HFFc6 (cell line): ENCODE results near the gene PC. TPM values are rescaled to one million over a fixed set of nuclear protein-coding genes. Genes with fewer than 3 reads are reported as not detected.
"Not testable (repeated sequence)": the region's sequence is repeated elsewhere in the genome, so short reads cannot be mapped to it uniquely, and the experiment has no call there.

ENCODE experiments used
- DNase-seq: peaks from one replicate; pipeline ENCODE4 v3.0.0-alpha.2; 2018
- H3K27ac Mint-ChIP-seq: 2 replicates; pipeline ENCODE4 v1.8.0; 2020; ENCODE audit warnings: mild to moderate bottlenecking, mixed read lengths
- H3K27me3 Mint-ChIP-seq: 2 replicates; pipeline ENCODE4 v1.8.0; 2021; ENCODE audit warnings: mild to moderate bottlenecking, moderate library complexity, mixed read lengths; ENCODE audit not compliant: insufficient read depth
- H3K36me3 Mint-ChIP-seq: 2 replicates; pipeline ENCODE4 v1.8.0; 2021; ENCODE audit warnings: low read depth, mixed read lengths
- H3K4me1 Mint-ChIP-seq: 2 replicates; pipeline ENCODE4 v1.8.0; 2020; ENCODE audit warnings: low read depth, mixed read lengths
- H3K4me3 Mint-ChIP-seq: 2 replicates; pipeline ENCODE4 v1.8.0; 2020; ENCODE audit warnings: mild to moderate bottlenecking, moderate library complexity, mixed read lengths
- H3K9me3 Mint-ChIP-seq: 2 replicates; pipeline ENCODE4 v1.8.0; 2020; ENCODE audit warnings: mild to moderate bottlenecking, mixed read lengths
- CTCF ChIP-seq: fragments of 200-600 bp; sonication (generic); IDR thresholded peaks from 2 replicates; pipeline ENCODE4 v1.5.0; 2021; ENCODE audit warnings: antibody characterized with exemption, mild to moderate bottlenecking
- total RNA-seq, 6 experiments: library from RNA; stranded (reverse); fragmentation: NEBNext Ultra II Directional; extraction: Animal tissue kit (Norgen Biotek cat#: 25700); gene quantifications; 2 replicates in 1 of 6; 3 replicates in 5 of 6; pipeline ENCODE4 v1.2.3, GENCODE V29; 2021

Gene PC
- total RNA-seq, 6 experiments from 2014 or later = 13.2 to 21.8 (median 19.3) TPM

- peak; percentile 14 for DNase-seq
Observed at GRCh38 chr11:66815646-66816045, 142.5 kb downstream of the PC start.

GRCh38 chr11:66814678-66815077 is 143.5 kb downstream of the PC start:
- no peak for DNase-seq
- no peak overlapping the region for H3K4me3 Mint-ChIP-seq
- no peak for TF ChIP-seq CTCF
- no peak overlapping the region for H3K27ac Mint-ChIP-seq
- H3K36me3 Mint-ChIP-seq = no peaks in the 10 kb centered on the region
- no peaks in the 10 kb centered on the region for H3K9me3 Mint-ChIP-seq
- H3K4me1 Mint-ChIP-seq = peaks cover 26% of the 10 kb centered on the region
- no peaks in the 10 kb centered on the region for H3K27me3 Mint-ChIP-seq

More at GRCh38 chr11:66815646-66816045, 142.5 kb downstream of the PC start:
- Mint-ChIP-seq H3K9me3 (no peaks in the 10 kb centered on the region), H3K27ac (peak overlapping the region; percentile 22; the same call in 1 of the 2 replicates), H3K36me3 (no peaks in the 10 kb centered on the region), H3K4me3 (no peak overlapping the region), H3K27me3 (no peaks in the 10 kb centered on the region), H3K4me1 (peaks cover 32% of the 10 kb centered on the region)
- no peak for TF ChIP-seq CTCF

DNA sequence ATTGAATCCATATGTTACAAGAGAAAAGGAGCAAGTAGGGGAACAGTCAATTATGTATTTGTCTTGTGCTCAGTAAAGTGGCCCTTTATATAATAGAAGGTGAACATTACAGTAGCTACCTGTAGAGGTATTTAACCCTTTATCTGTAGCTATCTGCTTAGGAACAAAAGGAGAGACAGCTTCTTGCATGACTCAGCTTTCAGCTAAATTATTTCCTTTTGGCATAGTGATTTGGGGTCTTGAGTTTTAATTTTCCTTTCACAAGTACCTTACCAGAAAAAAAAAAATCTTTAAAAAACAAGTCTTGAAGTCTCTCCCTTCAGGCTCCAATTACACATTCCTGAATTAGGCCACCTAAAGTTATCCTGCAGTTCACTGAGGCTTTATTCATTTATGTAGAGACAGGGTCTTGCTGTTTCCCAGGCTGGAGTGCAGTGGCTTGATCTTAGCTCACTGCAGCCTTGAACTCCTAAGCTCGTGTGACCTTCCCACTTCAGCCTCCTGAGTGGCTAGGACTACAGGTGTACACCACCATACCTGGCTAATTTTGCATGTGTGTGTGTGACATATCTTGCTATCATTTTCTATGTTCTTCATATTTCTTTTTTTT is 147.5 kb downstream of the PC start:
- peaks cover 14% of the 10 kb centered on the region for H3K4me1 Mint-ChIP-seq
- no peaks in the 10 kb centered on the region for H3K9me3 Mint-ChIP-seq
- H3K27me3 Mint-ChIP-seq = no peaks in the 10 kb centered on the region
- H3K36me3 Mint-ChIP-seq = no peaks in the 10 kb centered on the region
- no peak for TF ChIP-seq CTCF
- H3K4me3 Mint-ChIP-seq = no peak overlapping the region
- DNase-seq = no peak
- H3K27ac Mint-ChIP-seq = no peak overlapping the region

DNA sequence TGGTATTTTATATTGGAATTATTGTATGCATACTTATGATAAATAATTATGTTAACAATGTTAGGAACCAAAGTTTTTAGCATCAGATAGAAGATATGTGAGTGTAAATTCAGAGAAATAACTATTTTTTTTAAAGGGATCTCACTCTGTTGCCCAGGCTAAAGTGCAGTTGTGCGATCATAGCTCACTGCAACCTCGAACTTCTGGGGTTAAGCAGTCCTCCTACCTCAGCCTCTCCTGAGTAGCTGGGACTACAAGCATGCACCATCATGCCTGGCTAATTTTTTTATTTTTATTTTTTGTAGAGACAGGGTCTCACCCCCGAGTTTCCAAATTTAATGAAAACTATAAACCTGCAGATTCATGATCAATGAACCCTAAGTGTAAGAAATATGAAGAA is 148.6 kb downstream of the PC start:
- Mint-ChIP-seq H3K27ac (no peak overlapping the region), H3K4me1 (peaks cover 3% of the 10 kb centered on the region), H3K4me3 (no peak overlapping the region), H3K36me3 (no peaks in the 10 kb centered on the region), H3K9me3 (no peaks in the 10 kb centered on the region), H3K27me3 (no peaks in the 10 kb centered on the region)
- no peak for DNase-seq
- no peak for TF ChIP-seq CTCF

DNA sequence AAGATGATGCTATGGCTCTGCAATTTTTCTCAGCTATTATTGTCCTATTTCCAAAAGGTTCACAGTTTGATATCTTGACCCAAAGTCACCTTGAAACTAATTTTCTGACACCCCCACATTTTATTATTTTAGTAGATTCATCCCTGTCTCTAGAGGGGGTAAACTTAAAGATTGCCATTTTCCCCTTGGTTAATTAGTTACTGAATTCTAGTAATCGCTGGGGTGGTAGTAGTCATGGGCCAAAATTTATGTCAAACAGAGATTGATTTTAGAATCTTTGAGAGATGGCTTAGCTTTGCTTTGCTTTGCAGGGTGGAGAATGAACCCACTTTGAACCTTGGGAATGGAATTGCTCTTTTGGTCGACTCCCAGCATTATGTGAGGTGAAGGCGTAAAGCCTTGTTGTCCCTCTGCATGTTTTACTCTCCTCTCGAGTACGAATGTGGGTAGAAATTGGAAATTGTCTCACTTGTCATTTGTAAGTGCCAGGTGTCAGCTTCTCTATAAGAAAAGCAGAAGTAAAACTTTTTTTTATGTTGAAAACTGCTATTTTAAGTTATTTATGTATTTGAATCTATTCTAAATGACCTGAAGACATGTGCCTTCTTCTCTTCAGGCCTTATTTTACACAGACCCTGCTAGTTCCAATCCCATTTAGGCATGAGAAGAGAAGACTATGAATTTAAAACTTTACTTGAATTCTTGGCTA is 157.3 kb downstream of the PC start:
- Mint-ChIP-seq H3K9me3 (no peaks in the 10 kb centered on the region), H3K27me3 (no peaks in the 10 kb centered on the region; the same call in 1 of the 2 replicates), H3K4me3 (no peak overlapping the region), H3K4me1 (no peaks in the 10 kb centered on the region), H3K36me3 (peaks cover 6% of the 10 kb centered on the region; the same call in 1 of the 2 replicates), H3K27ac (no peak overlapping the region)
- DNase-seq = no peak
- no peak for TF ChIP-seq CTCF

DNA sequence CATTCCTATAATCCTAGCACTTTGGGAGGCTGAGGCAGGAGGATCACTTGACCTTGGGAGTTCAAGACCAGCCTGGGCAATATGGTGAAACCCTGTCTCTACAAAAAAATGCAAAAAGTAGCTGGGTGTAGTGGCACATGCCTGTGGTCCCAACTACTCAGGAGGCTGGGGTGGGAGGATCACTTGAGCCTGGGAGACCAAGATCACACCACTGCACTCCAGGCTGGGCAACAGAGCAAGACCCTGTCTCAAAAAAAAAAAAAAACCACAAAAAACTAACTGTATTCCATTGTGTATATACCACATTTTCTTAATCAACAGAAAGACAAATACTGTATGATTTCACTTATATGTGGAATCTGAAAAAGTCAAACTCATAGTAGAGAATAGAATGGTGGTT is 158.4 kb downstream of the PC start:
- not testable (repeated sequence) for H3K36me3 Mint-ChIP-seq, H3K4me3 Mint-ChIP-seq, H3K4me1 Mint-ChIP-seq, H3K27me3 Mint-ChIP-seq, DNase-seq, H3K27ac Mint-ChIP-seq, H3K9me3 Mint-ChIP-seq
